Adrenal gland (tissue), 12 donors: ENCODE measurements around the gene AHCYL1. TPM values are rescaled to one million over a fixed set of nuclear protein-coding genes. Genes with fewer than 3 reads are reported as not detected.

ENCODE experiments used
- DNase-seq, 7 donors: peaks; one replicate each; pipeline ENCODE4 v3.0.0-alpha.2; 2019 to 2020
- H3K27ac ChIP-seq, 5 donors: fragments of 200-600 bp; sonication (generic) in 4 of 5; 1 replicate in 3 of 5; 2 replicates in 2 of 5; pipeline versions ENCODE4 v1.5.1 to v1.8.0; 2016 to 2020; ENCODE audit warnings: mild to moderate bottlenecking in 1 of 5
- H3K27me3 ChIP-seq: fragments of 200-600 bp; 2 replicates; pipeline ENCODE4 v1.8.0; 2021
- H3K36me3 ChIP-seq, 2 donors: fragments of 200-600 bp; replicated peaks in 1 of 2; 1 replicate in 1 of 2; 2 replicates in 1 of 2; pipeline versions ENCODE4 v1.5.1 to v1.8.0; 2018 to 2022
- H3K4me1 ChIP-seq, 2 donors: fragments of 200-600 bp; replicated peaks in 1 of 2; 1 replicate in 1 of 2; 2 replicates in 1 of 2; pipeline versions ENCODE4 v1.5.1 to v1.8.0; 2018 to 2021
- H3K4me3 ChIP-seq, 4 donors: fragments of 200-600 bp; sonication (generic) in 3 of 4; one replicate each; pipeline ENCODE4 v1.5.1; 2016 to 2018
- H3K9me3 ChIP-seq, 3 donors: fragments of 200-600 bp; sonication (generic) in 1 of 3; replicated peaks in 1 of 3; 1 replicate in 2 of 3; 2 replicates in 1 of 3; pipeline versions ENCODE4 v1.5.1 to v1.8.0; 2016 to 2021
- POLR2A ChIP-seq, 2 donors: fragments of 450-650 bp; IDR thresholded peaks; one replicate each; pipeline ENCODE4 v1.6.1; 2017; ENCODE audit warnings: antibody characterized with exemption in 2 of 2, mild to moderate bottlenecking in 2 of 2, moderate library complexity in 1 of 2
- WGBS, 4 donors: extraction: QIAGEN DNeasy Blood & Tissue Kit in 2 of 4; methylation state at CpG; one replicate each; pipeline versions ENCODE4 v1.1.5 to v1.1.7; 2013 to 2017; 5-methylcytosine and 5-hydroxymethylcytosine counted together
- intact Hi-C, 2 donors: fragments of 100-400 bp; cut with DNase I; formaldehyde crosslinking; loops; one replicate each; pipeline versions ENCODE4 v1.14.1 to v1.15.0; 2022 to 2023
- polyA plus RNA-seq, 3 donors: library from polyadenylated mRNA; stranded (reverse); fragments of 200-250 nt in 2 of 3; fragments of 350-450 nt in 1 of 3; fragmentation: Illumina TruSeq in 1 of 3; extraction: RNeasy Lipid Tissue Mini Kit (QIAGEN cat#74804) in 1 of 3; gene quantifications; one replicate each; pipeline ENCODE4 v1.2.3, GENCODE V29; 2013 to 2014
- total RNA-seq, 9 donors: library from RNA; depleted of rRNA in 4 of 9; stranded (reverse); fragments of >200 nt in 4 of 9; fragments of 120-200 nt in 1 of 9; fragmentation: NEBNext Ultra II Directional in 1 of 9; extraction: Animal tissue kit (Norgen Biotek cat#: 25700) in 1 of 9; gene quantifications; one replicate each; pipeline versions ENCODE4 v1.1.0 to v1.2.4, GENCODE V29; 2013 to 2023
- TF ChIP-seq, protein P1 (sequence below), 6 experiments: fragments of 450-650 bp in 4 of 6; fragments of 200-600 bp in 2 of 6; sonication (generic) in 1 of 6; IDR thresholded peaks; 1 replicate in 5 of 6; 2 replicates in 1 of 6; pipeline versions ENCODE4 v1.5.1 to v1.8.0; 2016 to 2021; ENCODE audit warnings: antibody characterized with exemption in 6 of 6, mild to moderate bottlenecking in 2 of 6, moderate library complexity in 1 of 6
- donor health status: healthy with polysubstance abuse.
- donor health status: Bipolar disorder and iron deficiency.
- donor health status: DM: yes; HTN: yes; CAD: no.
- donor health status: DM: no; HTN: no; CAD: no.
- donor health status: DM: no; HTN: no; CAD: no.
- donor health status: DM: yes; HTN: yes; CAD: no.

The AHCYL1 gene
- total and polyA plus RNA-seq, 12 donors, result 33.5 to 172 (median 95.3) TPM

- Histone ChIP-seq H3K4me1 (peaks cover 2 to 23% of the 10 kb centered on the region in 2 donors), H3K36me3 (peaks cover 0 to 9% of the 10 kb centered on the region in 2 donors), H3K27ac (no peak overlapping the region), H3K27me3 (no peaks in the 10 kb centered on the region), H3K4me3 (no peak overlapping the region), H3K9me3 (no peaks in the 10 kb centered on the region)
- TF ChIP-seq POLR2A (IDR thresholded peaks at IDR 0.05), result no peak
- TF ChIP-seq, protein P1, sequence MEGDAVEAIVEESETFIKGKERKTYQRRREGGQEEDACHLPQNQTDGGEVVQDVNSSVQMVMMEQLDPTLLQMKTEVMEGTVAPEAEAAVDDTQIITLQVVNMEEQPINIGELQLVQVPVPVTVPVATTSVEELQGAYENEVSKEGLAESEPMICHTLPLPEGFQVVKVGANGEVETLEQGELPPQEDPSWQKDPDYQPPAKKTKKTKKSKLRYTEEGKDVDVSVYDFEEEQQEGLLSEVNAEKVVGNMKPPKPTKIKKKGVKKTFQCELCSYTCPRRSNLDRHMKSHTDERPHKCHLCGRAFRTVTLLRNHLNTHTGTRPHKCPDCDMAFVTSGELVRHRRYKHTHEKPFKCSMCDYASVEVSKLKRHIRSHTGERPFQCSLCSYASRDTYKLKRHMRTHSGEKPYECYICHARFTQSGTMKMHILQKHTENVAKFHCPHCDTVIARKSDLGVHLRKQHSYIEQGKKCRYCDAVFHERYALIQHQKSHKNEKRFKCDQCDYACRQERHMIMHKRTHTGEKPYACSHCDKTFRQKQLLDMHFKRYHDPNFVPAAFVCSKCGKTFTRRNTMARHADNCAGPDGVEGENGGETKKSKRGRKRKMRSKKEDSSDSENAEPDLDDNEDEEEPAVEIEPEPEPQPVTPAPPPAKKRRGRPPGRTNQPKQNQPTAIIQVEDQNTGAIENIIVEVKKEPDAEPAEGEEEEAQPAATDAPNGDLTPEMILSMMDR (IDR thresholded peaks at IDR 0.05), result no peak
- intact Hi-C loops, result no loop called here
- WGBS, 4 donors, result 96 to 98% (median 97%) methylated on average over 10 of the region's 10 CpGs
- no peak for DNase-seq
Observed at GRCh38 chr1:110061341-110061740, 76.8 kb downstream of the AHCYL1 start.

- Histone ChIP-seq H3K4me1 (peaks cover 0 to 10% of the 10 kb centered on the region in 2 donors), H3K9me3 (no peaks in the 10 kb centered on the region), H3K27me3 (peaks cover 7% of the 10 kb centered on the region), H3K36me3 (no peaks in the 10 kb centered on the region), H3K4me3 (no peak overlapping the region), H3K27ac (no peak overlapping the region)
- DNase-seq, result no peak
- intact Hi-C loops, result no loop called here
- 64 to 77% (median 72%) methylated on average over 2 of the region's 2 CpGs for WGBS, 4 donors
- TF ChIP-seq, protein P1 (IDR thresholded peaks at IDR 0.05), result no peak
- TF ChIP-seq POLR2A (IDR thresholded peaks at IDR 0.05), result no peak
Observed at GRCh38 chr1:110062612-110063011, 78.0 kb downstream of the AHCYL1 start.

- 48 to 100% (median 70%) methylated on average over 1 to 4 of the region's 4 CpGs for WGBS, 4 donors
- H3K36me3 ChIP-seq, result no peaks in the 10 kb centered on the region
- no peak overlapping the region for H3K27ac ChIP-seq
- intact Hi-C loops, result no loop called here
- no peak for DNase-seq
- no peak overlapping the region for H3K4me3 ChIP-seq
- no peaks in the 10 kb centered on the region for H3K9me3 ChIP-seq
- H3K4me1 ChIP-seq, result no peaks in the 10 kb centered on the region
- TF ChIP-seq POLR2A (IDR thresholded peaks at IDR 0.05), result no peak
- TF ChIP-seq, protein P1 (IDR thresholded peaks at IDR 0.05), result no peak
- peaks cover 19% of the 10 kb centered on the region for H3K27me3 ChIP-seq
Observed at GRCh38 chr1:110063781-110064180, 79.2 kb downstream of the AHCYL1 start.

- no peak for DNase-seq
- H3K9me3 ChIP-seq, result no peaks in the 10 kb centered on the region
Observed at GRCh38 chr1:110064576-110065337, 80.2 kb downstream of the AHCYL1 start.

More at GRCh38 chr1:110064576-110065337, 80.2 kb downstream of the AHCYL1 start:
- intact Hi-C loops, result no loop called here
- TF ChIP-seq POLR2A (IDR thresholded peaks at IDR 0.05), result no peak
- TF ChIP-seq, protein P1 (IDR thresholded peaks at IDR 0.05), result no peak
- H3K36me3 ChIP-seq, result no peaks in the 10 kb centered on the region
- H3K4me3 ChIP-seq, result no peak overlapping the region
- H3K27ac ChIP-seq, result no peak overlapping the region
- 86 to 92% (median 89%) methylated on average over 16 to 18 of the region's 18 CpGs for whole genome bisulfite sequencing, 4 donors
- H3K27me3 ChIP-seq, result peaks cover 28% of the 10 kb centered on the region
- H3K4me1 ChIP-seq, result no peaks in the 10 kb centered on the region
